GF-D8 (cell line): ENCODE measurements around the gene YEATS2.
A peak's percentile ranks its signal among the peaks of the same experiment; 100 is the strongest.
"Not testable (repeated sequence)": the region's sequence is repeated elsewhere in the genome, so short reads cannot be mapped to it uniquely, and the experiment has no call there.

Experiments
- DNase-seq: peaks from one replicate; lab custom pipeline; 2025; lab: John Stamatoyannopoulos, UW

The YEATS2 gene

GRCh38 chr3:183777016-183777618 is 79.5 kb downstream of the YEATS2 start:
- no peak for DNase-seq

GRCh38 chr3:183779896-183780465 is 82.4 kb downstream of the YEATS2 start:
- peak; percentile 90 for DNase-seq

GRCh38 chr3:183781246-183781645 is 83.6 kb downstream of the YEATS2 start:
- DNase-seq: no peak

- DNase-seq: no peak
Measured at GRCh38 chr3:183782576-183783276, 85.1 kb downstream of the YEATS2 start.

- DNase-seq: not testable (repeated sequence)
Measured at GRCh38 chr3:183784503-183784902, 86.9 kb downstream of the YEATS2 start.

- DNase-seq: no peak
Measured at GRCh38 chr3:183789826-183790225, 92.2 kb downstream of the YEATS2 start.

GRCh38 chr3:183790700-183791099 is 93.1 kb downstream of the YEATS2 start:
- DNase-seq: no peak

- DNase-seq: no peak
Measured at GRCh38 chr3:183792976-183793375, 95.4 kb downstream of the YEATS2 start.

GRCh38 chr3:183794452-183794851 is 96.9 kb downstream of the YEATS2 start:
- DNase-seq: no peak

- DNase-seq: no peak
Measured at GRCh38 chr3:183796372-183796771, 98.8 kb downstream of the YEATS2 start.

GRCh38 chr3:183797996-183798395 is 100.4 kb downstream of the YEATS2 start:
- no peak for DNase-seq

GRCh38 chr3:183799461-183799860 is 101.9 kb downstream of the YEATS2 start:
- DNase-seq: no peak

- no peak for DNase-seq
Measured at GRCh38 chr3:183800243-183800863, 102.8 kb downstream of the YEATS2 start.

GRCh38 chr3:183801601-183802000 is 104.0 kb downstream of the YEATS2 start:
- DNase-seq: no peak

- no peak for DNase-seq
Measured at GRCh38 chr3:183802989-183803388, 105.4 kb downstream of the YEATS2 start.

GRCh38 chr3:183807209-183807728 is 109.7 kb downstream of the YEATS2 start:
- no peak for DNase-seq

- no peak for DNase-seq
Measured at GRCh38 chr3:183807881-183808280, 110.3 kb downstream of the YEATS2 start.

GRCh38 chr3:183808355-183808754 is 110.8 kb downstream of the YEATS2 start:
- DNase-seq: no peak

GRCh38 chr3:183809270-183809669 is 111.7 kb downstream of the YEATS2 start:
- DNase-seq: no peak

- DNase-seq: no peak
Measured at GRCh38 chr3:183810643-183811594, 113.3 kb downstream of the YEATS2 start.

- DNase-seq: no peak
Measured at GRCh38 chr3:183811638-183812037, 114.0 kb downstream of the YEATS2 start.
